A549 treated with AZD2906 at 1 μM for 4 hours (cell line): ENCODE results near the gene RGS14. TPM values are rescaled to one million over a fixed set of nuclear protein-coding genes. Genes with fewer than 3 reads are reported as not detected.

ENCODE experiments used
- total RNA-seq: library from RNA; stranded (reverse); fragments of 200-300 nt; extraction: Qiagen RNA extraction; gene quantifications from 5 replicates; pipeline ENCODE4 v1.2.3, GENCODE V29; 2022

Gene RGS14
- 3.8 to 5.4 TPM (median 5.1 TPM) in 5 replicates for total RNA-seq

GRCh38 chr5:177357459-177358351 lies at the start of gene RGS14:
Gene RGS14, plus strand, starts transcription at chr5:177357924. Its CDS starts 101 bp downstream, at chr5:177358025.

GRCh38 chr5:177311723-177312648 lies 45.7 kb upstream of the RGS14 start, which contains the start of gene MXD3:
Gene MXD3, minus strand, starts transcription at chr5:177311898. Its CDS starts 68 bp downstream, at chr5:177311830.

GRCh38 chr5:177351392-177352329 lies 6.1 kb upstream of the RGS14 start, which contains the start of gene LMAN2:
Gene LMAN2, minus strand, starts transcription at chr5:177351668. Its CDS starts 21 bp downstream, at chr5:177351647.

DNA sequence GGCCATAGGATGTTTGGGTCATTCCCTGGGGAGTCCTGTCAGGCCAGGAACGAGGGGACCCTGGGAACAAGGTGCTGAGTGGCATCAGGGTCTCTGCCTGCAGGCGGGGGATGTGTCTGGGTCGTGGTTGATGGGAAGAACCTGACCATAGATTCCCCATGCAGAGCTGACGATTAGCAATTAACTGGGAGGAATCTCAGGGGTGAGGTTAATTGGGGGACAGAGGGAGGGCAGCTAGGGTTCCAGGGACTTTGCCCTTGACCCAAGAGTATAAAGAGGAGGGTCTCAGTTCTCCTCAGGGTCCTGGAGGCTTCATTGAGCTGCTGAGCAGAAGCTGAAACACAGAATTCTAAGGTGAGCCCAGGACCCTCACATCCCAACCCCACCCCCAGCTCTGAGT lies 26.4 kb downstream of the RGS14 start, which contains the start of gene SLC34A1:
Gene SLC34A1 (plus strand): TSS at position 301 of the 400 bp plus-strand sequence. CDS start 1,308 bp downstream, outside the sequence.

DNA sequence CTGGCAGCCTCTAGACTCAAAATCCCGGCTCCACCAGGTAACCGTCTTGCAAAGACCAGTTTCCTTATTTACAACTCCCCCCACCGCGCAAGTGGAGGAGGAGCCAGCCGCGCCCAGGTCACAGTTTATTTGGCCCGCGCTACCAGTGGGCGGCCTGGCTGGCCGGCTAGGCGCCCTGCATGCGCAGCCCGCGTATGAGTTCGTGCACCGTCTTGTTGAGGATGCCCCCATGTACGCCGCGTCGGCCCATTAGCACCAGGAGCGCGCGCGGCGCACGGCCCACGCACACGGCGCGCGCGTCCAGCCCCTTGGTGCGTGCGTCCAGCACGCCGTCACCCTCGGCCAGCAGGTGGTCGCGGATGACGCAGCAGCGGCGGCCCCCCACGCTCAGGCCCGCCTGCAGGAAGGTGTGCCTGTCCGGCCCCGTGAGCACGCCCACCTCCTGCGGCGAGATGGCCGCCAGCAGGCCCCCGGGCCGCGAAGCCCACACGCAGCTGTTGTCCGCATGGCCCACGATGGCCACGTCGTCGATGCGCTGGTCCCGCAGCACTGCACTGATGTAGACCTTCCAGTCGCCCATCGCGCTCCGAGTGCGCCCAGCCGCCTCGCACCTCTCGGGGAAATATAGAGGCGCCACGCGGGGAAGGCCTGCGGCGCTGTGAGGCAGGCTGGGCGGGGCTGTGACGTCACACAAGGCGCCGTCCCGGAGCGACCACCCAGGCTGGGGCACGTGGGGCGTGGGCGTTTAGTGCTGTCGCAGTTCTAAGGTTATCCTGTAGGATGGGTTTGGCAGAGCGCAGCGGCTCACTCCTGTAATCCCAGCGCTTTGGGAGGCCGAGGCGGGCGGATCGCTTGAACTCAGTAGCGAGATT lies 42.5 kb downstream of the RGS14 start, which contains the start of gene PFN3:
Gene PFN3 (minus strand): TSS at position 665 of the 872 bp plus-strand sequence. CDS start 85 bp downstream, at position 580.

GRCh38 chr5:177409043-177409801 lies 51.5 kb downstream of the RGS14 start, which contains the start of gene F12:
Gene F12, minus strand, starts transcription at chr5:177409564. Its CDS starts 37 bp downstream, at chr5:177409527.

Other genes starting within 250 kb of the RGS14 start
- 16.9 to 21.9 TPM (median 19.9 TPM) in 5 replicates for gene NSD1, start 224.2 kb upstream of the RGS14 start, total RNA-seq
- 20.6 to 26.7 TPM (median 23.9 TPM) in 5 replicates for gene RAB24, start 54.2 kb upstream of the RGS14 start, total RNA-seq
- 272 to 393 TPM (median 364 TPM) in 5 replicates for gene PRELID1, start 54.1 kb upstream of the RGS14 start, total RNA-seq
- 13.2 to 22.0 TPM (median 19.7 TPM) in 5 replicates for gene MXD3, start 46.0 kb upstream of the RGS14 start, total RNA-seq
- 194 to 254 TPM (median 201 TPM) in 5 replicates for gene LMAN2, start 6.3 kb upstream of the RGS14 start, total RNA-seq
- not detected in 5 replicates for gene SLC34A1, start 26.5 kb downstream of the RGS14 start, total RNA-seq
- gene PFN3, start 42.7 kb downstream of the RGS14 start, total RNA-seq: not detected in 5 replicates
- gene F12, start 51.6 kb downstream of the RGS14 start, total RNA-seq: 15.9 to 26.4 TPM (median 22.8 TPM) in 5 replicates
- 23.1 to 28.9 TPM (median 27.3 TPM) in 5 replicates for gene GRK6, start 68.8 kb downstream of the RGS14 start, total RNA-seq
- gene PRR7, start 88.9 kb downstream of the RGS14 start, total RNA-seq: 13.8 to 35.0 TPM (median 34.5 TPM) in 5 replicates
- gene DBN1, start 115.7 kb downstream of the RGS14 start, total RNA-seq: 54.9 to 72.4 TPM (median 65.5 TPM) in 5 replicates
- gene PDLIM7, start 139.7 kb downstream of the RGS14 start, total RNA-seq: 72.8 to 92.2 TPM (median 80.9 TPM) in 5 replicates
- 1.8 to 5.3 TPM (median 3.6 TPM) in 5 replicates for gene DOK3, start 151.9 kb downstream of the RGS14 start, total RNA-seq
- gene DDX41, start 159.0 kb downstream of the RGS14 start, total RNA-seq: 84.0 to 122 TPM (median 112 TPM) in 5 replicates
- gene FAM193B, start 196.6 kb downstream of the RGS14 start, total RNA-seq: 19.5 to 29.0 TPM (median 23.9 TPM) in 5 replicates
- gene TMED9, start 234.3 kb downstream of the RGS14 start, total RNA-seq: 276 to 288 TPM (median 279 TPM) in 5 replicates
- 20.4 to 29.3 TPM (median 28.4 TPM) in 5 replicates for gene B4GALT7, start 242.2 kb downstream of the RGS14 start, total RNA-seq